ENCODE data around the gene CACNB4.
"Not testable (repeated sequence)": the region's sequence is repeated elsewhere in the genome, so short reads cannot be mapped to it uniquely, and the experiment has no call there.

Gene CACNB4

DNA sequence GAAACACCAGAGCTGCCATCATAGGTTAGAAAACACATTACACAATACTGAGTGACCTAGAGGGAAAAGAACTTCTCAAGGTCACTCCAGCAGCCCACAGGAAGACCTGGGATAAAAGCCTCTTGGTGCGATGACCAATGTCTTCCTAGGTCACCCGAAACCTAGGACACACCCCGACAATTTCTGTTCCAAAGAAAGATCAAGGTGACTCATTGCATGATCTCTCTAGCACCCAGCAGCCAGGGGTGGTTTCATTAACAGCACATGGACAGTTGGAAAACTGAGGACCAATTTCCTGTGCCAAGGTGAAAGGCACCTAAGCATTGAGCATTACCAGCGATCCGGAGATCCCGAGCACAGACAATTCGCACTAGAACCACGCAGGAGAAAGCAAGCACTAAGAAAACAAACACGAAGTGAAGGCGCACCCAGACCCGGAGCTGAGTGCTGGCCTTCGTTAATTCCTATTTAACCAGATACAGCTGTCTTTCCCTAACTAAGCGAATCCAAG lies 1.5 kb downstream of the CACNB4 start:
- H3K4me1 ChIP-seq (ENCODE audit: insufficient read depth, poor library complexity, severe bottlenecking) = no peaks in the 10 kb centered on the region
- DNase-seq (ENCODE audit: low spot score) = no peak
- TF ChIP-seq, protein P1, sequence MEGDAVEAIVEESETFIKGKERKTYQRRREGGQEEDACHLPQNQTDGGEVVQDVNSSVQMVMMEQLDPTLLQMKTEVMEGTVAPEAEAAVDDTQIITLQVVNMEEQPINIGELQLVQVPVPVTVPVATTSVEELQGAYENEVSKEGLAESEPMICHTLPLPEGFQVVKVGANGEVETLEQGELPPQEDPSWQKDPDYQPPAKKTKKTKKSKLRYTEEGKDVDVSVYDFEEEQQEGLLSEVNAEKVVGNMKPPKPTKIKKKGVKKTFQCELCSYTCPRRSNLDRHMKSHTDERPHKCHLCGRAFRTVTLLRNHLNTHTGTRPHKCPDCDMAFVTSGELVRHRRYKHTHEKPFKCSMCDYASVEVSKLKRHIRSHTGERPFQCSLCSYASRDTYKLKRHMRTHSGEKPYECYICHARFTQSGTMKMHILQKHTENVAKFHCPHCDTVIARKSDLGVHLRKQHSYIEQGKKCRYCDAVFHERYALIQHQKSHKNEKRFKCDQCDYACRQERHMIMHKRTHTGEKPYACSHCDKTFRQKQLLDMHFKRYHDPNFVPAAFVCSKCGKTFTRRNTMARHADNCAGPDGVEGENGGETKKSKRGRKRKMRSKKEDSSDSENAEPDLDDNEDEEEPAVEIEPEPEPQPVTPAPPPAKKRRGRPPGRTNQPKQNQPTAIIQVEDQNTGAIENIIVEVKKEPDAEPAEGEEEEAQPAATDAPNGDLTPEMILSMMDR (IDR thresholded peaks at IDR 0.05; ENCODE audit: poor library complexity, severe bottlenecking) = no peak
- ATAC-seq (ENCODE audit: low read depth) = peak; percentile 56
- H3K4me3 ChIP-seq (ENCODE audit: severe bottlenecking) = peak overlapping the region; percentile 36
- H3K9me3 ChIP-seq (ENCODE audit: severe bottlenecking) = no peaks in the 10 kb centered on the region
- H3K36me3 ChIP-seq (ENCODE audit: low read depth) = no peaks in the 10 kb centered on the region
- no peak overlapping the region for H3K27ac ChIP-seq (ENCODE audit: poor library complexity, severe bottlenecking)
- H3K27me3 ChIP-seq (ENCODE audit: insufficient read depth, poor library complexity, severe bottlenecking) = peaks cover 58% of the 10 kb centered on the region

DNA sequence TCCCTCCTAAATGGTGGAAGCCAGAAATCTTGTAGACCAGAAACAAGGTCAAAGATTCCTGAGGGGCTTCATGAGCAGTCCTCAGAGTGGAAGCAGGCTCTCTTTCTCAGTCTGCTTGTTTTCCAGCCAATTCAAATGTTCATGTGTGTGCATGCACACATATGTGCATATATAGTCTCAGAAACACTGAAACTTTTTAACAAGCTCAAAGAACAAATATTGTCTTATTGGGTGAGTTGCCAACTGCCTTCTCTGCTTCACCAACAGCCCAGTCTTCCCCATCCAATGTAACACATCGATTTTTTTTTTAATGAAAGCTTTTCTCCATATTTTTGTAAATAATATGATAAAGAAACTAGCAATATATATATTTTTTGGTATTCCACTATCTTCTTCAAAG lies 3.7 kb downstream of the CACNB4 start:
- no peak for DNase-seq (ENCODE audit: low spot score)

DNA sequence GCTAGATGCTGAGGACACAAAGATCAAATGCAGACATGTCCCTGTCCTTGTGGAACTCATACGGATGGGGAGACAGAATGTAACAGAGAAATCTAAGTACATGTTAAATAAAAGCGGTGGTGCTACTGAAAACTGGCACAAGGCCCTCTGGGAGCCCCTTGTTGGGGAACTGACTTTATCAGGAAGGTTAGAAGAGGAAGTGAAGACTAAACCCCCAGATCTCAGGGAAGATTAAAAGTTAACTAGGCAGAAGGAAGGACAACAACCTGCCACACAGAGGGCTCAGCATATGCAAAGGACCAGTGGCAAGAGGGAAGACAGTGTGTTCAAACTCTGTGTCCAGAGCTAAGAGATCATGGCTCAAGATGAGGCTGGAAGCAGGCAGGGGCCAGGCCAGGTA lies 4.8 kb downstream of the CACNB4 start:
- no peaks in the 10 kb centered on the region for H3K9me3 ChIP-seq (ENCODE audit: severe bottlenecking)
- H3K27me3 ChIP-seq (ENCODE audit: insufficient read depth, poor library complexity, severe bottlenecking) = peaks cover 35% of the 10 kb centered on the region
- no peak for ATAC-seq (ENCODE audit: low read depth)
- H3K36me3 ChIP-seq (ENCODE audit: low read depth) = no peaks in the 10 kb centered on the region
- no peak for DNase-seq (ENCODE audit: low spot score)
- H3K4me3 ChIP-seq (ENCODE audit: severe bottlenecking) = no peak overlapping the region
- H3K27ac ChIP-seq (ENCODE audit: poor library complexity, severe bottlenecking) = no peak overlapping the region
- H3K4me1 ChIP-seq (ENCODE audit: insufficient read depth, poor library complexity, severe bottlenecking) = no peaks in the 10 kb centered on the region
- TF ChIP-seq, protein P1 (IDR thresholded peaks at IDR 0.05; ENCODE audit: poor library complexity, severe bottlenecking) = no peak

More for the DNA sequence above, 3.7 kb downstream of the CACNB4 start:
- no peak overlapping the region for H3K4me3 ChIP-seq (ENCODE audit: severe bottlenecking)
- ATAC-seq (ENCODE audit: low read depth) = no peak
- peaks cover 47% of the 10 kb centered on the region for H3K27me3 ChIP-seq (ENCODE audit: insufficient read depth, poor library complexity, severe bottlenecking)
- no peak overlapping the region for H3K27ac ChIP-seq (ENCODE audit: poor library complexity, severe bottlenecking)
- TF ChIP-seq, protein P1 (IDR thresholded peaks at IDR 0.05; ENCODE audit: poor library complexity, severe bottlenecking) = no peak
- H3K4me1 ChIP-seq (ENCODE audit: insufficient read depth, poor library complexity, severe bottlenecking) = no peaks in the 10 kb centered on the region
- H3K9me3 ChIP-seq (ENCODE audit: severe bottlenecking) = no peaks in the 10 kb centered on the region
- H3K36me3 ChIP-seq (ENCODE audit: low read depth) = no peaks in the 10 kb centered on the region

DNA sequence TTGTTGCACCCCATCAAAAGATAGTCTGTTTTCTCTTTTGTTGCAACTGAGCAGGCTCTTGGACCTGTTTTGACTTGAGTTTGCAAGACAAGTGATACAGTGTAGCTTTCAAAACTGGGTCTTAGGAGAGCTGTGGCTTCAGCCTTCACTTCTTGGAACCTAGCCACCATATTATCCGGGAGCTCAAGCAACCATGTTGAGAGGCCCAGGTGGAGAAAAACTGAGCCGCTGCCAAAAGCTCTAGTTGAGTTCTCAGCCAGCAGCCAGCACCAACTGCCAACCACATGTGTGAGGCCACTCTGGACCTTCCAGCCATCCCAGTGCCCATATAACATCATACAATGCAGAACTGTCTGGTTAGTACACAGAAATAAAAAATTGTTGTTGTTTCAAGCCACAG lies 5.4 kb downstream of the CACNB4 start:
- Histone ChIP-seq H3K4me1 (ENCODE audit: insufficient read depth, poor library complexity, severe bottlenecking) (no peaks in the 10 kb centered on the region), H3K9me3 (ENCODE audit: severe bottlenecking) (no peaks in the 10 kb centered on the region), H3K4me3 (ENCODE audit: severe bottlenecking) (no peak overlapping the region), H3K27ac (ENCODE audit: poor library complexity, severe bottlenecking) (no peak overlapping the region), H3K27me3 (ENCODE audit: insufficient read depth, poor library complexity, severe bottlenecking) (peaks cover 30% of the 10 kb centered on the region), H3K36me3 (ENCODE audit: low read depth) (no peaks in the 10 kb centered on the region)
- DNase-seq (ENCODE audit: low spot score) (no peak), ATAC-seq (ENCODE audit: low read depth) (no peak)
- TF ChIP-seq, protein P1 (IDR thresholded peaks at IDR 0.05; ENCODE audit: poor library complexity, severe bottlenecking) = no peak

DNA sequence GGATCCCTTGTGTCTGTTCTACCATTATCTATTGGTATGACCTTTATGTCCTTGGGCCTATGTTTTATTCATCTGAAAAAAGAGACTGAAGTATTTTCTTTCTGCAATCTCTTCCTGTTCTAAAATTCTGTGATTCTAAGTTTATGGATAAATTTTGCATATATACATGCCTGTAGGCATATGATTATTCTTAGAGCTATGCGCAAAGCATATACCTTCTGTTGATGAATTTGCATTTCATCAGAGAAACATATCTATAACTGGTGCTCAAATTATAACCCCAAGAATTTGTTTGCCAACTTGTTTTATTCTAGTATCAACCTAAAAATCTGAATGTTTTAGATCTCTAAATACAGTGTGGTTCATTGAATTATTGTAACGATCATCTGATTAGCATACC lies 6.7 kb downstream of the CACNB4 start:
- TF ChIP-seq, protein P1 (IDR thresholded peaks at IDR 0.05; ENCODE audit: poor library complexity, severe bottlenecking) = no peak
- Histone ChIP-seq H3K27me3 (ENCODE audit: insufficient read depth, poor library complexity, severe bottlenecking) (peaks cover 16% of the 10 kb centered on the region), H3K9me3 (ENCODE audit: severe bottlenecking) (no peaks in the 10 kb centered on the region), H3K4me1 (ENCODE audit: insufficient read depth, poor library complexity, severe bottlenecking) (no peaks in the 10 kb centered on the region), H3K27ac (ENCODE audit: poor library complexity, severe bottlenecking) (no peak overlapping the region), H3K4me3 (ENCODE audit: severe bottlenecking) (no peak overlapping the region), H3K36me3 (ENCODE audit: low read depth) (no peaks in the 10 kb centered on the region)
- DNase-seq (ENCODE audit: low spot score) (no peak), ATAC-seq (ENCODE audit: low read depth) (no peak)

DNA sequence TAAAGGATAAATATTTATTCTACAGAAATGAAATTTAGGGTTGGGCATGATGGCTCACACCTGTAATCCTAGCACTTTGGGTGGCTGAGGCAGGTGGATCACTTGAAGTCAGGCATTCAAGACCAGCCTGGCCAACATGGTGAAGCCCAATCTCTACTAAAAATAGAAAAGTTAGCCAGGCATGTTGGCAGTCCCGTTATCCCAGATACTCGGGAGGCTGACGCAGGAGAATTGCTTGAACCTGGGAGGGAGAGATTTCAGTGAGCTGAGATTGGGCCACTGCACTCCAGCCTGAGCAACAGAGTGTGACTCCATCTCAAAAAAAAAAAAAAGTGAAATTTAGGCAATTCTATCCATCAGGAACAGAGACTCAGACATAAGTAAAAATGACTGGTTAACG lies 8.1 kb downstream of the CACNB4 start:
- H3K4me3 ChIP-seq (ENCODE audit: severe bottlenecking); H3K27me3 ChIP-seq (ENCODE audit: insufficient read depth, poor library complexity, severe bottlenecking); H3K9me3 ChIP-seq (ENCODE audit: severe bottlenecking); H3K27ac ChIP-seq (ENCODE audit: poor library complexity, severe bottlenecking); DNase-seq (ENCODE audit: low spot score); H3K36me3 ChIP-seq (ENCODE audit: low read depth); H3K4me1 ChIP-seq (ENCODE audit: insufficient read depth, poor library complexity, severe bottlenecking); ATAC-seq (ENCODE audit: low read depth): not testable (repeated sequence)
